HCT116 (cell line): ENCODE data around the gene REEP3. TPM values are rescaled to one million over a fixed set of nuclear protein-coding genes. Genes with fewer than 3 reads are reported as not detected.
"Not testable (repeated sequence)": the region's sequence is repeated elsewhere in the genome, so short reads cannot be mapped to it uniquely, and the experiment has no call there.

Source experiments
- ATAC-seq: fragments of 200-7000 bp; cut with Tn5 transposase; 2 replicates; pipeline ENCODE4 v1.9.1; 2020; ENCODE audit warnings: mild to moderate bottlenecking, moderate library complexity
- BruUV-seq: library from RNA; stranded (reverse); fragments of 400-500 nt; replicated peaks from 2 replicates; lab custom pipeline; 2021; lab: Mats Ljungman, UMichigan
- CTCF ChIA-PET: fragments of 300-600 bp; sonication (Branson Sonifier 250); formaldehyde crosslinking; loops from one replicate; lab custom pipeline; 2021; ENCODE audit warnings: antibody characterized with exemption; lab: Charles Lee
- POLR2A ChIA-PET: fragments of 300-600, 350-600 bp; sonication (Branson Sonifier 250); formaldehyde crosslinking; loops from one replicate; lab custom pipeline; 2021; ENCODE audit warnings: antibody characterized with exemption; lab: Charles Lee
- RAD21 ChIA-PET, 2 experiments: fragments of 300-600 bp; sonication (Branson Sonifier 250); formaldehyde crosslinking; loops; one replicate each; lab custom pipeline; 2023; ENCODE audit warnings: low total read pairs in 2 of 2; ENCODE audit not compliant: uncharacterized antibody in 2 of 2, unreplicated experiment in 2 of 2, low non-redundant PET in 1 of 2; lab: Charles Lee
- DNase-seq: peaks from one replicate; pipeline ENCODE4 v3.0.0-alpha.2; 2010; ENCODE audit warnings: low read depth, low spot score
- H2AFZ ChIP-seq: fragments of 200-600 bp; shearing (Covaris generic), sonication (generic); 2 replicates; pipeline ENCODE4 v1.6.1; 2017; ENCODE audit warnings: low read depth, mixed run types, mixed read lengths, antibody characterized with exemption, low read length; ENCODE audit not compliant: poor library complexity, severe bottlenecking
- H3K27ac ChIP-seq: 2 replicates; pipeline ENCODE4 v1.5.1; 2012; ENCODE audit warnings: low read depth, low read length
- H3K27me3 ChIP-seq: fragments of 200-600 bp; sonication (generic); 2 replicates; pipeline ENCODE4 v1.6.1; 2016; ENCODE audit warnings: mixed run types, low read length, mixed read lengths; ENCODE audit not compliant: insufficient read depth
- H3K36me3 ChIP-seq, 2 experiments: fragments of 200-500 bp in 1 of 2; fragments of 200-600 bp in 1 of 2; sonication (Bioruptor generic) in 1 of 2; sonication (generic) in 1 of 2; 2 replicates each; pipeline versions ENCODE4 v1.5.1 to v1.6.1; 2014 to 2016; ENCODE audit warnings: low read length in 2 of 2, inconsistent platforms in 1 of 2, mixed read lengths in 1 of 2, mixed run types in 1 of 2; ENCODE audit not compliant: insufficient read depth in 2 of 2, control insufficient read depth in 1 of 2
- H3K4me1 ChIP-seq, 2 experiments: fragments of 200-600 bp in 1 of 2; sonication (generic) in 1 of 2; 2 replicates each; pipeline versions ENCODE4 v1.5.1 to v1.6.1; 2012 to 2017; ENCODE audit warnings: low read length in 2 of 2, inconsistent platforms in 1 of 2, mild to moderate bottlenecking in 1 of 2, mixed read lengths in 1 of 2, mixed run types in 1 of 2, moderate library complexity in 1 of 2; ENCODE audit not compliant: insufficient read depth in 2 of 2, control insufficient read depth in 1 of 2
- H3K4me2 ChIP-seq: fragments of 200-600 bp; sonication (generic); 2 replicates; pipeline ENCODE4 v1.6.1; 2017; ENCODE audit warnings: mixed run types, low read length, mixed read lengths
- H3K4me3 ChIP-seq, 2 experiments: fragments of 200-600 bp in 1 of 2; sonication (generic) in 1 of 2; replicated peaks in 1 of 2; 2 replicates each; pipeline ENCODE4 v1.5.1; 2011 to 2016; ENCODE audit warnings: low read length in 2 of 2, control low read depth in 1 of 2, low read depth in 1 of 2, mild to moderate bottlenecking in 1 of 2, mixed read lengths in 1 of 2, mixed run types in 1 of 2
- H3K79me2 ChIP-seq: fragments of 200-600 bp; sonication (generic); 2 replicates; pipeline ENCODE4 v1.6.1; 2017; ENCODE audit warnings: mild to moderate bottlenecking, mixed run types, low read length, moderate library complexity, mixed read lengths; ENCODE audit not compliant: insufficient read depth
- H3K9ac ChIP-seq: fragments of 200-600 bp; sonication (generic); 2 replicates; pipeline ENCODE4 v1.6.1; 2016; ENCODE audit warnings: low read length, mixed read lengths
- H3K9me2 ChIP-seq: fragments of 200-600 bp; sonication (generic), shearing (Covaris generic); 2 replicates; pipeline ENCODE4 v1.6.1; 2017; ENCODE audit warnings: mixed run types, mild to moderate bottlenecking, moderate library complexity; ENCODE audit not compliant: insufficient read depth
- H3K9me3 ChIP-seq, 2 experiments: fragments of 200-500 bp in 1 of 2; fragments of 200-600 bp in 1 of 2; sonication (Bioruptor generic) in 1 of 2; sonication (generic) in 1 of 2; 2 replicates each; pipeline ENCODE4 v1.6.1; 2014 to 2017; ENCODE audit warnings: low read length in 2 of 2, mixed read lengths in 2 of 2, inconsistent platforms in 1 of 2, low read depth in 1 of 2, mild to moderate bottlenecking in 1 of 2, mixed run types in 1 of 2, moderate library complexity in 1 of 2; ENCODE audit not compliant: control insufficient read depth in 1 of 2, insufficient read depth in 1 of 2
- H4K20me1 ChIP-seq: fragments of 200-600 bp; sonication (generic), shearing (Covaris generic); 2 replicates; pipeline ENCODE4 v1.6.1; 2017; ENCODE audit warnings: mixed run types, mild to moderate bottlenecking, moderate library complexity; ENCODE audit not compliant: insufficient read depth
- CBX3 ChIP-seq: IDR thresholded peaks from 2 replicates; pipeline ENCODE4 v1.6.1; 2012; ENCODE audit warnings: low read depth
- EGR1 ChIP-seq: IDR thresholded peaks from 2 replicates; pipeline ENCODE4 v1.6.1; 2012; ENCODE audit warnings: low read depth
- ELF1 ChIP-seq: IDR thresholded peaks from 2 replicates; pipeline ENCODE4 v1.6.1; 2012; ENCODE audit warnings: low read depth, borderline replicate concordance
- EZH2 ChIP-seq: fragments of 200-600 bp; sonication (generic); IDR thresholded peaks from 2 replicates; pipeline ENCODE4 v1.6.1; 2017; ENCODE audit warnings: antibody characterized with exemption, mixed run types
- EZH2phosphoT487 ChIP-seq: fragments of 200-600 bp; IDR thresholded peaks from 2 replicates; pipeline ENCODE4 v1.6.1; 2018; ENCODE audit warnings: antibody characterized with exemption, borderline replicate concordance
- POLR2A ChIP-seq: IDR thresholded peaks from 2 replicates; pipeline ENCODE4 v1.7.0; 2011; ENCODE audit warnings: borderline replicate concordance; ENCODE audit not compliant: insufficient read depth, insufficient read length; ENCODE audit errors: extremely low read depth
- SIN3A ChIP-seq: IDR thresholded peaks from 2 replicates; pipeline ENCODE4 v1.6.1; 2012; ENCODE audit warnings: low read depth
- SP1 ChIP-seq: IDR thresholded peaks from 2 replicates; pipeline ENCODE4 v1.6.1; 2012; ENCODE audit warnings: low read depth
- TCF7L2 ChIP-seq: IDR thresholded peaks from 2 replicates; pipeline ENCODE4 v1.7.0; 2011; ENCODE audit warnings: borderline replicate concordance, inconsistent platforms; ENCODE audit not compliant: insufficient read depth, insufficient read length; ENCODE audit errors: extremely low read depth
- YY1 ChIP-seq: IDR thresholded peaks from 2 replicates; pipeline ENCODE4 v1.6.1; 2011; ENCODE audit warnings: low read length, low read depth, moderate library complexity, mild to moderate bottlenecking; ENCODE audit not compliant: insufficient replicate concordance; ENCODE audit errors: extremely low read depth
- ZFX ChIP-seq: fragments of 450-650 bp; IDR thresholded peaks from 2 replicates; pipeline ENCODE4 v1.6.1; 2017
- intact Hi-C: fragments of 100-400 bp; cut with micrococcal nuclease; formaldehyde crosslinking; loops from 2 replicates; pipeline ENCODE4 v1.10.0; 2022
- total RNA-seq: library from RNA; stranded (reverse); gene quantifications from one replicate; pipeline ENCODE4 v1.2.1, GENCODE V29; 2021; ENCODE audit not compliant: unreplicated experiment

REEP3 gene
- total RNA-seq, 1 experiment from 2014 or later = 41.3 TPM

GRCh38 chr10:63664341-63664885 lies 143.2 kb downstream of the REEP3 start:
- no peak overlapping the region for H3K9ac ChIP-seq

GRCh38 chr10:63665006-63665580 lies 143.9 kb downstream of the REEP3 start:
- H4K20me1 ChIP-seq, intact Hi-C loops, H3K27ac ChIP-seq, POLR2A ChIA-PET, H3K4me1 ChIP-seq, H3K79me2 ChIP-seq, H3K9me3 ChIP-seq, H3K27me3 ChIP-seq, H3K9me2 ChIP-seq, H3K9ac ChIP-seq, H2AFZ ChIP-seq, CTCF ChIA-PET, DNase-seq, H3K36me3 ChIP-seq, H3K4me3 ChIP-seq, RAD21 ChIA-PET, H3K4me2 ChIP-seq, BruUV-seq, ATAC-seq: not testable (repeated sequence)

More at GRCh38 chr10:63664341-63664885, 143.2 kb downstream of the REEP3 start:
- POLR2A ChIA-PET = interaction anchor here (1.3 kb wide), 1 partner anchor 43 kb away, joined by 3 read pairs; no protein-coding TSS in a partner anchor
- no peaks in the 10 kb centered on the region for H3K79me2 ChIP-seq
- CTCF ChIA-PET = no interaction called here
- RAD21 ChIA-PET = no interaction called here
- no peaks in the 10 kb centered on the region for H3K9me2 ChIP-seq
- ATAC-seq (no peak), DNase-seq (no peak)
- H3K4me2 ChIP-seq = no peak overlapping the region
- intact Hi-C loops = no loop called here
- no peaks in the 10 kb centered on the region for H3K9me3 ChIP-seq
- no peak overlapping the region for H3K27ac ChIP-seq
- H3K36me3 ChIP-seq = no peaks in the 10 kb centered on the region
- no TSS peak for BruUV-seq
- TF ChIP-seq TCF7L2 (no peak), POLR2A (no peak), EZH2phosphoT487 (no peak), SIN3A (no peak), SP1 (no peak), YY1 (no peak), ELF1 (no peak), ZFX (no peak), EGR1 (no peak), CBX3 (no peak), EZH2 (no peak)
- peaks cover 7 to 10% of the 10 kb centered on the region in 2 experiments; a peak in 3 of 4 replicates for H3K4me1 ChIP-seq
- no peaks in the 10 kb centered on the region for H4K20me1 ChIP-seq
- no peak overlapping the region for H2AFZ ChIP-seq
- no peaks in the 10 kb centered on the region for H3K27me3 ChIP-seq
- H3K4me3 ChIP-seq = no peak overlapping the region
